T1000 (cell line): ENCODE data around the gene AWAT2.

Source experiments
- DNase-seq: peaks from one replicate; lab custom pipeline; 2025; ENCODE audit warnings: mixed read lengths; lab: John Stamatoyannopoulos, UW

AWAT2 gene, protein sequence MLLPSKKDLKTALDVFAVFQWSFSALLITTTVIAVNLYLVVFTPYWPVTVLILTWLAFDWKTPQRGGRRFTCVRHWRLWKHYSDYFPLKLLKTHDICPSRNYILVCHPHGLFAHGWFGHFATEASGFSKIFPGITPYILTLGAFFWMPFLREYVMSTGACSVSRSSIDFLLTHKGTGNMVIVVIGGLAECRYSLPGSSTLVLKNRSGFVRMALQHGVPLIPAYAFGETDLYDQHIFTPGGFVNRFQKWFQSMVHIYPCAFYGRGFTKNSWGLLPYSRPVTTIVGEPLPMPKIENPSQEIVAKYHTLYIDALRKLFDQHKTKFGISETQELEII

DNA sequence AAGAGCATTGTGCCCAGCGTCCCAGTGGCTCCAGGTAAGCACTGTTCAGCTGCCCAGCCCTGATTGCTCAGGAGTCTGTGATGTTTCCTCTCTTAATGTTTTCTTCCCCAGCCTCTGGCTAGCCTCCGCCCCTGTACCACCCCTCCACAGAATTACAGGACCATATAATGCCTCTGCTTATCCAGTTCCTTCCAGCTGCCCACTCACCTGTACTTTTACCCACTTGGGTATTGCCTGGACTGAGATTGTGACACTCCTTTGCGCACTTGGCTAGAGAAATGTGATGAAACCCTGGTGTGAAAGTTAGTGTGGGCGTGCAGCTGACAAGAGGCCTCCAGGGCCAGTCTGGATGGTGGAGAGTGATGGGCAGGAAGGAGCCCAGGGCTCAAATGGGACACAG is at the start of gene AWAT2:
TSS of gene AWAT2 (minus strand) at position 14 of the 400 bp plus-strand sequence. CDS start at position 8, 6 bp downstream.
- no peak for DNase-seq

DNA sequence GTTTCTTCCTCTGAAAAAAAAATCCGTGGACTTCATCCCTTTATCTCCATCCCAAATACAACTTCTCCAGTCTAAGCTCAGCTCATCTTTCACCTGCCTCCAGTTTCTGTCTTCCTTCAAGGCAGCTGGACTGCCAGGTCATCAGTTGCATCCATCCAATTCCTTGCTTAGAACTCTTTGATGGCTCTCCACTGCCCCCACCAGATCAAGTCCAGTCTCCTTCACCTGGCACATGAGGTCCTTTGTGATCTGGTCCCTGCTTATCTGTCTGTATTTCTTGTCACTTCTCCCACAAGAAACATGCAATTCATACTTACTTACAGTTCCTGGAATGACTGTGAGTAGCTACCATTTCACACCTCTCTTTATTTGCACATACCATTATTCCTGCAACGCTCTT is 46.3 kb upstream of the AWAT2 start:
- no peak for DNase-seq

DNA sequence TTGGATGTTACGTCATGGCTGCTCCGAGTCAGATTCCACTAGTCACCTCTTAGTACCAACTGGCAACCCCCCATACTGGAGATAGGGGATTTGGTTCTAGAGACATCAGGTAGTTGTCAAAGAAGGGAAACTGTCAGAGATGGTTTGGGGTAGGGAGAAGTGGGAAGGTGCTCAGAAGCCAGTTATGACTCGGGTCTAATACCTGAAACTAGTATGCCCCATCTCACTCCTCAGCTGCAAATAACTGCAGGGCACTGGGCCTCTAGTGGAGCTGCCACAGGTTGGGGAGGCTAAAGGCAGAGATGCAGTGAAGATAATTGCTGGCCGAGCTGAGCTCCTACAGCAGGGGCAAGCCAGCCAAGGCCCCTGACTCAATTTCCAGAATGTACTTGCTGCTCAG is 42.5 kb upstream of the AWAT2 start:
- no peak for DNase-seq

DNA sequence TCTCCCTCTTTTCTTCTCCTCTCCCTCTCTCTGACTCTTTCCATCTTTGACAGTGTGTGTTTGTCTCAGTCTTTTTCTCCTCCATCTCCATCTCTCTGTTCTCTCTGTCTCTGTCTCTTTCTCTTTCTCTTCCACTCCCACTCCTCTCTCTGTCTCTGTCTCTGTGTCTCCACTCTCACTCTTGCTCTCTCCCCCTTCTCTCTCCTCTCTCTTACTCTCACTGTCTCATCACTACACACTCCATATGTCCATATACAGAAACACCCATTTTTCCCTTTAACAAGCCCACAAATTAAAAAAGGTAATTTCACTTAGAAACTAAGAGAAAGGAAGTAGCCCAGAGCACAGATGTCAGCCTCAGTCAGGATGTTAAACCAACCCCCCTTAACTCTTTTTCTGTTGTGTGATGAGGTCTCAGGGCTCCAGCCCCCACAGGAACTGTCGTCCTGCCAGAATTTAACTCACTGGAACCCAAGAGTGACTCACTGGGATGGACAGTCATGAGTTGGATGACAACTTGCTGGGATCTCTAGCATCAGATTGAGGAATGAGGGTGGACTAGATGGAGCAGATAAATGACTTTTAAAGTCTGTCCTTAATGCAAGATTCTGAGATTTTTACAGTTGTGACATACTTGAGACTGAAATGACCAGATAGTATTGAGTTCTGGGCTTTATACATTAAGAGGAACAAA is 40.0 kb upstream of the AWAT2 start:
- DNase-seq = no peak

DNA sequence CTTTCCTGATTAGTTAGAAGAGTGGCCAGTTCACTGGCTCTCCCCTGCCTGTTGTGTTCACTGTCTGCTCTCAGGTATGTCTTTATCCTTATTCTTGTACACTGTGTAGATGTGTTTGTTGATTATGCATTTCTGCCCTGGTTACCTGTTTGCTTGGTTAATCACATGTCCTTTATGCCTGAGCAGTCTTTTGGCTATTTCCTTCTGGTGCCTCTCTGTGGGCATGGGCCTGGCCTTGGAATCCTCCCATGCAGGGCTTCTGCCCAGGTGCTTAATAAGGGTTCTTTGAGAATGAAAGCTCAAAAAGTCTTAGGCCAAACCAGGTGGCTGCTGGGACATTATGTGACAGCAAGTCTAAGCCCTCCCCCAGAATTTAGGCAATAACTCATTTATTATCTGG is 39.0 kb upstream of the AWAT2 start:
- DNase-seq = no peak

DNA sequence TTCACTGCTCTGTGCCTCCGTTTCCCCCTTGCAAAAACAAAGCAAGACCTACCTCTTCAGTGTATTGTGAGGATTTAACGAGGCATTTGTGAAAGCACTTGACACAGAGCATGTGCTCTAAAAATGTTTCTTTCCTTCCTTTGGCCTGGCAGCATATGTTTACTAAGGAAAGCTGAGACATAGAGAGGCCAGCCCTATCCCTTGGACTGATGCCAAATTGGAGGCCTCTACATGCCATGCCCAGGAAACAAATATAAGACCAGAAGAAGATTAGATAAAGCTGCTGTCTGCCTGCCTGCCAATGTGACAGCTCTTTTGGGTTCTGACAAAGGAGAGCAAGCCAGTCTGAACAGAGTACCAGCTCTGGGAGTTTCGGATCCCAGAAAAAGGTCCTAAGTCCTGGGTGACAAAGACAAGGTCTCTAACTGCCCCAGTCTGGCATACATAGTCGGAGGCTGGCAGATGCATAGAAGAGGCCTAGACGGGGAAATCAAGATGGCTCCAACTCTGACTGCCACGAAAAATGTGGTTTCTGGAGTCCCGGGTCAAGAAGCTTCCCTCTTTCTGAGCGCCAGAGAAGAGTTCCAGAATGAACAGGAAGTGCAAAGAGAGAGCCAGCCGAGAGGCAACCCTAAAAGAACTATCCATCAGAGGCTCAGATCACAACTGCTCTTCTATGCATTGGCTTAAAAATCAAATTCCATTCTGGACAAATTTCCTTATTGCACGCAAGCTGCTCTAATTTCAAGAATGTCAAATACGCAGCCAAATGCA is 38.3 kb upstream of the AWAT2 start:
- DNase-seq = no peak

DNA sequence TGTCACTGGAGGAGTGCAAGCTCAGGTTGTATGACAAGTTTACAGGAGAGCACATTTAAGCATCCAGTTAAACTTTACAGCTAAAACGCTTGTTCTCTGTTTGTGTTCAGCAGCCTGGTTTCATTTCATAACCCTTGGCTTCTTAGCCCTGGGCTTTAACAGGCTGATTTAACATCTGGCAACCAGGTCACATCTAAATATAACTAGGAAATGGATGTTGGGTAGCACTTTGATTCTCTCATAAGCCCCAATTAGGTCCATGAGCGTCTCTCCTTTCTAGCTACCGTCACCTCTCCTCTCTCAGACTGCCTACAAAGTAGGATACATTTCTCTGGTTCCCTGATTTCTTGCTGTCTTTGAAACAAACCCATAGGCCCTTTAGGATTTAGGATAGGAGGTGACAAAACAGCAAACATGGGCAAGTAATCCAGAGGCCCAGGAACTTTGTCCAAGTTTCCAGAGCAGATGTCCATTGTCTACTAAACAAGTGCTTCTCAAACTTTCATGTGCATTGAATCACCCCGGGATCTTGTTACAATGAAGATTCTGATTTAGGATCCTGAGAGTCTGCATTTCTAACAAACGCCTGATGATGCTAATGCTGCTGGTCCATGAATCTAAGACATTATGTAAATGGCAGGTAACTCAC is 35.0 kb upstream of the AWAT2 start:
- DNase-seq = no peak

DNA sequence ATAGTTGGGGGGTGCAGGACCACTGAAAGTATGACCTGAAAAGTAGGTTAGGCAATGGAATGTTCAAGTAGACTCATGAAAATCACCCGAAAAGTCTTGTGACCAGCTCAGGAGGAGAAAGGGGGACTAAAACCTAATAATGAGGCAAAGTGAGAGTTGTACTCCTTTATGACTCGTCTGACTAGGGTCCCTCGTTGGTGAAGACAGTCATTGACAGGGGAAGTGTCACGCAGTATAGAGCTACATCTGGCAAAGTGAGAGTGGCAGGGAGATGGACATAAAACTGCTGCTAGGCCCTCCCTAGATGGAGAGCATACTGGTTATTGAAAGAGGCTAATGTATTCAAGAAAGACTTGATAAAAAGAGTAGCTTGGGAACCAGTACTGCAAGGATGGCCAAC is 33.0 kb upstream of the AWAT2 start:
- no peak for DNase-seq

DNA sequence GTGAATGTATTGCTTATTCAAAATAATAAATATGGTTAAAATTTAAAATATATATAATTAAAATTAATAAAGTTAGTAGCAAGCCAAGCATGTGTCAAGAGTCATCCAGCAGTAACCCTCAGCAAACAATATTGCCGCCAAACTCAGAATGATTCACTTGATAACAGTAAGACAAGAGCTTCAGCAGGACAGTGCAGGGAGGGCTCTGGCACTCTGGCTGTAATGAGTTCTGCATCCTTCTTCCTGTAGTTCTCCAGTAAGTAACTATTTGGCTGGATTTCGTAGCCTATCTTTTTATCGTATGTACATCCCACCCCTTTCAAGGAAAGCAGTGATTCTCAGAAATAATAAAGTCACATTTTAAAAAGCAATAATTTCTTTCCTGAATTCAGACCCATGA is 30.1 kb upstream of the AWAT2 start:
- DNase-seq = no peak

DNA sequence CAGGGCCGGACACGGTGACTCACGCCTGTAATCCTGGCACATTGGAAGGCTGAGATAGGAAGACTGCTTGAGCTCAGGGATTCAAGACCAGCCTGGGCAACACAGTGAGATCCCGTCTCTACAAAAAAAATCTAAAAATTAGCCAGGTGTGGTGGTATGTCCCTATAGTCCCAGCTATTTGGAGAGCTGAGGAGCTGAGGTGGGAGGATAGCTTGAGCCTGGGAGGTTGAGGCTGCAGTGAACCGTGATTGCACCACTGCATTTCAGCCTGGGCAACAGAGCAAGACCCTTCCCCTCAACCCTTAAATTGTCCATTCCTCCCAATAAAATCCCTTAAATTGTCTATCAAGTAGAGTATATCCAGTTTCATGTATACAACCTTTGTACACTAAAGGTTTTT is 29.6 kb upstream of the AWAT2 start:
- no peak for DNase-seq

DNA sequence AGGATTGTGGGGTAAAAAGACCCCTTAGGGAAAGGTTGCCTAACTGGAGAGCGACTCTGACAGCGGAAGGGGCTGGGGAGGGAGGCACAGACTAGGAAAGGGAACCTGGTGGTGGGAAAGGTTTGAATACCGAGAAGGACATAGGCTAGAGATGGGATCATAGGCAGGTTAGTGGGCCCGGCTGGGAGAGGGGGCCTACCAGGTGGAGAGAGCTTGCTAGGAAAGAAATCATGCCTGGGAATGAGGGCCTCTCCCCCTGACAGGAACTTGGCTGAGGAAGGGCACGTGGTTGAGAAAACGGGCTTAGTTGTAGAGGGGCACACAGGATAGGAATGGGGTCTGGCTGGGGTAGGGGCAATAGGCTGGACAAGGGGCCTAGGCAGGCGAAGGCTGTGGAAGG is 16.9 kb upstream of the AWAT2 start:
- DNase-seq = no peak

DNA sequence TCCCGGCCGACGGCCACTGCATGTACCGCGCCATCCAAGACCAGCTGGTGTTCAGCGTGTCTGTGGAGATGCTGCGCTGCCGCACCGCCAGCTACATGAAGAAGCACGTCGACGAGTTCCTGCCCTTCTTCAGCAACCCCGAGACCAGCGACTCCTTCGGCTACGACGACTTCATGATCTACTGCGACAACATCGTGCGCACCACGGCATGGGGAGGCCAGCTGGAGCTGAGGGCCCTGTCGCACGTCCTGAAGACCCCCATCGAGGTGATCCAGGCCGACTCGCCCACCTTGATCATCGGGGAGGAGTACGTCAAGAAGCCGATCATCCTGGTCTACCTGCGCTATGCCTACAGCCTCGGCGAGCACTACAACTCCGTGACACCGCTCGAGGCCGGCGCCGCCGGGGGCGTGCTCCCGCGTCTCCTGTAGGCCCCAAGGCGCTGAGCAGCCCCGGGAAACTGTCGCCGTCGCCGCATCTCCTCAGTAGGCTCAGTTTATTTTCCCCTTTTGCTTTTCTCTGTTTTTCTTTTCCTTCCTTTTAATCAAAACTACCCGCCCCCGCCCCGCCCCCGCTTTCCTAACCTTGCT is 13.3 kb upstream of the AWAT2 start:
- DNase-seq = no peak

DNA sequence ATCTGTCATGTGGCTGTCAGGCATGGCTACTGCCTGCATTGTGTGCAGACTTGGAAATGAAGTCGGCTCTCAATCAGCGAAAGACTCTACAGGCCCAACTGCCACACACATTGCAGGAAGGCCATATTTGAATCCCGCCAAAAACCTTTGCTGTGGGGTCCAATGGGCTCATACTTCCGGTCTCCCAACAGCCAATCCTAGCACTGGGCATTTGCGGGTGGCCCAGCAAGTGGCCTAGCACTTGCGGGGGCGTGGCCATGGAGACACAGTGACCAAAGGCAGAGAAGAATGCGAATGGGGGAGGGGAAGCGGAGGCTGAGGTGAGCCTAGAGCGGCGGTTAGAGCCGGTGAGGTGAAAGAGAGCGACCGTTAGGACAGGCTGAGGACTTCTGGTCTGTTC is 12.3 kb upstream of the AWAT2 start, which contains the start of gene OTUD6A:
TSS of gene OTUD6A (plus strand) at position 382 of the 400 bp plus-strand sequence. CDS start 68 bp downstream, outside the sequence.
- DNase-seq = no peak

DNA sequence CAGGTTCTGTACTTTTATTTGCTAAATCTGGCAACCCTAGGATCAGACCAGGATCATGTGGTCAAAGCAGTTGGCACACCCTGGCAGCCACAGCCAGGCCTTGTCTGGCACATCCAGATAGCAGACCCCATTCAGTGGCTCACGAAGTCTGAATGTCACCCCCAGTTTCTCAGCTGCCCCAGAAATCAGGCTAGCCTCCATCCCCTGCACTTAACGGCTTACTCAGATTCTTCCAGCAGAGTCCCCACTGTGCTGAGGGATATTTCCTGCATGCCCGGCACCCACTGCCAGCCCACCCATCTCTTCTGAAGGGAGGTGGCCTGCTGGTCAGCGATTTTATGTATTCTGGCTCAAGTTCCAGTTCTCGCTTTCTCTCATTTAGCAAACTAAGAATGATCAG is 4.7 kb upstream of the AWAT2 start:
- DNase-seq = no peak

DNA sequence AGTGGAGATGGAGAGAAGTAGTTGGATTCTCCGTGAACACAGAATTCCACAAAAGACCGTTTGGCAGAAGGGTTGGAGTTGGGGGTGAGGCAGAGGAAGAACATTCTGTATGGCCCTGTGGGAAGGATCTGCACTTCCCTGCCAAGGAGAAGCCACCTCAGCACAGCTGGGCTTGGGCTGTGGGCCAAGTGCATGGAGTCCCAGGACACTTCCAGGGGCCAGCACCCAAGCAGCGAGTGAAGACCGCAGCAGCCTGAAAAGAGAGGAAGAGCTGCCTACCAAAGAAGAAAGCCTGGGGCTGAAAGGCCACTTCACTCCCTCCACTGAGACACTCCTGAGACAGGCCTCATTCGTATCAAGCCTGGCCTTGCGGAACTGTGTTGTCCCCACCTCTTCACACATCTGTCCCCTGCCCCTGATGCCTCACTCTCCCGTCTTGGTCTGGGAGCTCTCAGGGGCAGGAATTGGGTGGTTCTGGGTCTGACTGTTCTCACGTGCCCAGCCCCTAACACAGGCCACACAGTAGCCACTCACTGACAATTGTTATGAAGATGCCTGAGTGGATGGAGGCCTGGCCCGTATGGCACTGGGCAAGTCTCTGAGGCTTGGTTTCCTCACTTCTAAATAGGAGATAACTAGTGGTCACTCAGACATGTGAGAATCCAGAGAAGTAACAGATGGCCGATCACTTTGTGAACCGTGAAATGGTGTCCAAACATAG is 3.3 kb upstream of the AWAT2 start:
- no peak for DNase-seq

DNA sequence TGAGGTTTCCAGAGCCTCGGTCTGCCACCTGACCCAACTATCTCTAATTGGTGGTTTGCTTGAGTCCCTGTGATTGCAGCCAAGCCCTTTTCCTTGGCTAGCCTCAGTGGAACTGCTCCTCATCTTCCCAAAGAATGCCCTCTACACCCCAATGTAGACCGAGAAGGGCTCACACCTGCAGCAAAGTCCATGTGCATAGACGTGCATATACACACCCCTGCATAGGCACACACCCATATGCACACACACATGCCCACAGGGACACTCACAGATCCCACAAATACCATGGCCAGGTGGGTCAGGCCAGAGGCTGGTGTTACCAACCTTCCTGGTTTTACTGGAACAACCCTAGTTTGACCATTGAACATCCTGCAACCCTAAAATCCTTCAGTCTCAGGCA is 332 bp downstream of the AWAT2 start:
- DNase-seq = no peak

DNA sequence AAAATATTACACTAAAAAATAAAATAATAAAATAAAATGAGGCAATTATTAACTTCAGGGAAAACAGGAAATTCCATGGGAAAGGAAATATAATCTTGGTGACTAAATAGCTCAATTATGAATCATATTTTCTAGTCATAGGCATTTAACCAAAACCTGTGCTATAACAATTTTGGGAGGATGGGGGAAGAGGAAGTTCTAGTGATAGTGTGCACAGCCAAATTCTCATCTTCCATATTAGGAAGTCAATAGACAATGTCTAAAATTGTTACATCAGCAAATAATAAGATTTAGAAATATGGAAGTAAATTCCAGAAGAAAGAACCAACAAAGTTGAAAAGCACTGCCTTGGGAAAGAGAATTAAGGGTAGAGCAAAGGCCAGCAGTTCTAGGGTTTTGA is 2.8 kb downstream of the AWAT2 start:
- DNase-seq = no peak

DNA sequence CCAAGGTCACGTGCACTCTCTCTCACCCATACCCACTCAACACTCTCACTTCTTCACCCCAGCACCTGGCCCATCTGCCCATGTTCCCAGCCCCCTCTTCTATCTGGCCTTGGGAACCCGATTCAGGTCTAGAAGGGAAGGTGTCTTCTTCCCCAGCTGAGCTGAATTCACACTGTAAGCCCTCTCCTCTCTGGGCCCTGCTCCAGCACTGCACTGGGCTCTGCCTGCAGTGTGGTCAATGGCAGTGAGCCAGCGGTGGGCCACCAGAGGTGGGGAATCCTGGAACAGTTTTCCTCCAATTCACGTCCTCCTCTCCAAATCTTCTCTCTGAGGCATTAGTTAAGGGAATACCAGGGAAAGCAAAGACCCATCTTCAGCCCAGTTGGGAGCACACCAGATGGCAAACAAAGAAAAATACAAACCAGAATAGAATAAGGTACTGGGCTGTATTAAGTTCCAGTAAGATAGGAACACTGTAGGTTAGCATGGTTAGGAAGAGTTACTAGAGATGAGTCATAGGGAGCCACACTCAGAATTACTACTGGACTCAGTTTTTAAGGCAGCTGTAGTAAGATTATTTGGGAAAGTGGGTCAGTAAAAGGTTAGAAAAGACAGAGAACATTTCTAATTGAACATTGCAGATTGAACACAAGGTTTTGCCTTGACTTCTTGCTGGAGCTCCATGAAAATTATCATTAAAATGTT is 5.0 kb downstream of the AWAT2 start:
- no peak for DNase-seq

DNA sequence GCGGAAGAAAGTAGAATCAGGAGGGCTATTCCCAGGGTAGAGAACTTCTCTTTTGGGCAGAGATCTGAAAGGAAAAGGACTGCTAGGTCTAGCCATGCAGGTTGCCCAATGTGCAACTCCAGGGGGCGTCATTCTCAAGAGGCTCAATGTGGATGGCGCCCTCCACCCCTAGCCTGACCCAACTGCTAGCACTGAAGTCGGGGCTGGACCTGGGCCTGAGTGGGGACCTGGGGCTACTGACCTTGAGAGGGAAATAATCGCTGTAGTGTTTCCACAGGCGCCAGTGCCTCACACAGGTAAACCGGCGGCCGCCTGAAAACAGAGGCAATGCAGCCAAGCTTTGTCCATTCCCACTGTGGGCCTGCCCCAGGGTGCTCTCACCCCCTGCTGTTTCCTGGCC is 6.1 kb downstream of the AWAT2 start:
- no peak for DNase-seq
